ENCODE data around the gene SLBP.
"Not testable (repeated sequence)": the region's sequence is repeated elsewhere in the genome, so short reads cannot be mapped to it uniquely, and the experiment has no call there.

The SLBP gene

DNA sequence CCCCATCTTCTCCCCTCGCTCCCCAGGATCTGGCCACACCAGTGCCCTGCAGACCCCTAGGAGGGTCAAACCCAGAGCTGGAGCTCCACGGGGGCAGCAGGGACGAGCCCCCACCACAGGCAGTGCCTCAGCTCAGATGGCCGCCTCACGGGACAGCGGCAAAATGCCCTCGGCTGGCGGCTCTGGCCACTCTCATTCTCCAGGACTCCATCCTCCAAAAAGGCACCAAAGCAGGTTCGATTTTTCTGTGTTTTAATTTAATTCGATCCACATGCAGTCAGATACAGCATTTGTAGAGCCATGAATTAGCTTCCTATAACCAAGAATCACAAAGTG lies 36.3 kb downstream of the SLBP start:
- TF ChIP-seq, protein P1, sequence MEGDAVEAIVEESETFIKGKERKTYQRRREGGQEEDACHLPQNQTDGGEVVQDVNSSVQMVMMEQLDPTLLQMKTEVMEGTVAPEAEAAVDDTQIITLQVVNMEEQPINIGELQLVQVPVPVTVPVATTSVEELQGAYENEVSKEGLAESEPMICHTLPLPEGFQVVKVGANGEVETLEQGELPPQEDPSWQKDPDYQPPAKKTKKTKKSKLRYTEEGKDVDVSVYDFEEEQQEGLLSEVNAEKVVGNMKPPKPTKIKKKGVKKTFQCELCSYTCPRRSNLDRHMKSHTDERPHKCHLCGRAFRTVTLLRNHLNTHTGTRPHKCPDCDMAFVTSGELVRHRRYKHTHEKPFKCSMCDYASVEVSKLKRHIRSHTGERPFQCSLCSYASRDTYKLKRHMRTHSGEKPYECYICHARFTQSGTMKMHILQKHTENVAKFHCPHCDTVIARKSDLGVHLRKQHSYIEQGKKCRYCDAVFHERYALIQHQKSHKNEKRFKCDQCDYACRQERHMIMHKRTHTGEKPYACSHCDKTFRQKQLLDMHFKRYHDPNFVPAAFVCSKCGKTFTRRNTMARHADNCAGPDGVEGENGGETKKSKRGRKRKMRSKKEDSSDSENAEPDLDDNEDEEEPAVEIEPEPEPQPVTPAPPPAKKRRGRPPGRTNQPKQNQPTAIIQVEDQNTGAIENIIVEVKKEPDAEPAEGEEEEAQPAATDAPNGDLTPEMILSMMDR (conservative IDR thresholded peaks at IDR 0.05): no peak
- H3K27ac ChIP-seq: no peak overlapping the region

DNA sequence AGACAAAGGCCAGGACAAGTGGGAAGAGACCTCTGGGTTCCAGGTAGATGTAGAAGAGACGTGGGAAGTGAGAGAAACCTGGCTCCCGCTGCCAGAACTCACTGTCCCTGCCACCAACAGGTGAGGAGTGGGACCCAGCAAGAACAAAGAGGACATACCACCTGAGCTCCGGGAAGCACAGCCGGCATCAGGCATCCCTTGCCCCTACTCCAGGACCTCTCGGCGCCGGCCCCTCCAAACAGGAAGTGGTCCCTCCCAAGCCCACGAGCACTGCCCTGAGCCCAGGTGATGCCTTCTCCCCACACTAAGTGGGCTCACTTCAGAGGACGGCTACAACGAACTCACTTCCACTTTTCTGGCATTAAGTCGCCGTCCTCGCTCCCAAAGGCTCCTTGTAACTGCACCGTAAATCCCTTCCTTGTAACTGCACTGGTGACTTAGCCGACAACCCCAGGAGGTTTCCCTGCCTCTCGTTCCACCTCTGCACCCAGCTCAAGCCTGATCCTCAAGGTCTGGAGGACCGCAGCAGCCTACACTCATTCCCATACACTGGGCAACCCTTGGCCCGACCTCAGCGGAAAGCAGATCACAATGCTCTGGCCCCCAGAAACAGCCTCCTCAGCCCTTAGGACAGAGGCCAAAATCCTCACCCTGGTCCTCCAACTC lies 36.9 kb downstream of the SLBP start:
- TF ChIP-seq, protein P1 (conservative IDR thresholded peaks at IDR 0.05): no peak

DNA sequence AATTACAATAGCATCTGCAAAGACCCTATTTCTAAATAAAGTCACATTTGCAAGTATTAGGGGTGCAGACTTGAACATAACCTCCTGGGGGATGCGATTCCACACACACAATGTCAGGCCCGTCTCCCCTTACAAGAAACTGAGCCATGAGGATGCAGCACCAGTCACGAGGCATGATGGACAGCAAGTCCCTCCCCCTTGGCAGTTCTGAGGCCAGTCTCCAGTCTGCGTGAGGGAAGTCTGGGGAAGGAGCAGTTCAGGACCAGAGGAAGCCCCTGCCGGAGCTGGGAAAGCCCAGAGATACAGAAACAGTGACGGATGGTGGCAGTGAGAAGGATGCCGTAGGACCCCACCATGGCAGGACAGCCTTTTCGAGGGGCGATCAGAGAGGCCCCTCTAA lies 37.4 kb downstream of the SLBP start:
- TF ChIP-seq, protein P1 (conservative IDR thresholded peaks at IDR 0.05): no peak
- no peak overlapping the region for H3K27ac ChIP-seq

More for the DNA sequence above, 36.9 kb downstream of the SLBP start:
- no peak overlapping the region for H3K27ac ChIP-seq

DNA sequence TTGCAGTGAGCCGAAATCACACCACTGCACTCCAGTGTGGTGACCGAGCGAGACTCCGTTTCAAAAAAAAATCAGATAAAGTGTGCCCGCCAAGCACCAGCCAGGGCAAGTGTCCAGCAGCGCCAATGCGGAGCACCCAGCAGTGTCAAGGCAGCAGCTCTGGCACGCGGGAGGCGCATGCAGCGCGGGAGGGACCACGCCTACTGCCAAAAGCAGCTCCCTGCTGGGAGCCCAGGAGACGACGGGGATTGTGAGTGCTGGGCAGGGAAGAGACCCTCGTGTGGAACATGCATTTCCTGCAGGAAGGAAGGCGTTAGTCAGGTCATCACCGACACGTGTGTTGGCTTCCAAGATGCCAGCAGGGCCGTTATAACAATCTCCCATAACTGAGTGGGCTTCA lies 38.4 kb downstream of the SLBP start:
- TF ChIP-seq, protein P1 (conservative IDR thresholded peaks at IDR 0.05): no peak
- no peak overlapping the region for H3K27ac ChIP-seq

DNA sequence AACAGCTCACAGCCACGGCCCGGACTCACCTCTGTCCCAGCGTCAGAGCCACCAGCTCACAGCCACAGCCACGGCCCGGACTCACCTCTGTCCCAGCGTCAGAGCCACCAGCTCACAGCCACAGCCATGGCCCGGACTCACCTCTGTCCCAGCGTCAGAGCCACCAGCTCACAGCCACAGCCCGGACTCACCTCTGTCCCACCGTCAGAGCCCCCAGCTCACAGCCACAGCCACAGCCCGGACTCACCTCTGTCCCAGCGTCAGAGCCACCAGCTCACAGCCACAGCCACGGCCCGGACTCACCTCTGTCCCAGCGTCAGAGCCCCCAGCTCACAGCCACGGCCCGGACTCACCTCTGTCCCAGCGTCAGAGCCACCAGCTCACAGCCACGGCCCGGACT lies 41.1 kb downstream of the SLBP start:
- not testable (repeated sequence) for H3K27ac ChIP-seq

DNA sequence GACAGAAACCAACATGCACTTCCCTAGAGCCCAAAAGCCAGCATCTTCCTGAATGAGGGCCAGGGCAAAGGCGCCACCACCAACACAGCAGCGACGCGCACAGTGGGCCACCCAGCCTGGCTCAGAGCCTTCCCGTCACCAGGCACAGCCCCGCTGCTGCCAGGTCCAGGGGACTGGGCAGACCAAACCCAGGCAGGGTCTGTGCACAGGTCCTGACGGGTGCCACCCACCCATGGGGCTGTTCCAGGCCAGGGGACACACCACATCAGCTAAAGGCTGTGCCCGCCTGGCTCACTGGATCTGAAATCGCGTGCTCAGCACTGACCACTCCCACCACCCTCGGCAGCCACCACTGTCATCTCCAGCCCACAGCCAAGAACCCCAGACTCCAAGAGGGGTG lies 41.8 kb downstream of the SLBP start:
- H3K27ac ChIP-seq: no peak overlapping the region
- TF ChIP-seq, protein P1 (conservative IDR thresholded peaks at IDR 0.05): no peak

DNA sequence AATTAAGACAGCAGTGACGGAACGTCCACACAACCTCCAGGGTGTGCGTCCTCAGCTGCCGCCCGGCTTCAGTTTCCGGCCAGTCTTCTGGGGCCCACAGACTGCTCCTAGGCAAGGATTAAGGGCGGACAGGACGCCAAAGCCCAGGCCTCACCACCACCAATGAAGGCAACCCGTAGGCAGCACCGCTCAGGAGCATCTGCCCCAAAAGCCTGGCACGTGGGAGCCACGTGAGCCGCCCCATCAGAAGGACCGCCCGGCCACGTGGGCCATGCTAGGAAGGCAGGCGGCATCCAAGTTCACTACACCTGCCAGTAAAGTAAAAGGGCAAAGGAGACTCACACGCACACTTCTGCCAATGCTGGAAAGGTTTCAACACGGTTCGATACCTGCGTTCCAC lies 42.3 kb downstream of the SLBP start:
- TF ChIP-seq, protein P1 (conservative IDR thresholded peaks at IDR 0.05): no peak
- H3K27ac ChIP-seq: no peak overlapping the region

DNA sequence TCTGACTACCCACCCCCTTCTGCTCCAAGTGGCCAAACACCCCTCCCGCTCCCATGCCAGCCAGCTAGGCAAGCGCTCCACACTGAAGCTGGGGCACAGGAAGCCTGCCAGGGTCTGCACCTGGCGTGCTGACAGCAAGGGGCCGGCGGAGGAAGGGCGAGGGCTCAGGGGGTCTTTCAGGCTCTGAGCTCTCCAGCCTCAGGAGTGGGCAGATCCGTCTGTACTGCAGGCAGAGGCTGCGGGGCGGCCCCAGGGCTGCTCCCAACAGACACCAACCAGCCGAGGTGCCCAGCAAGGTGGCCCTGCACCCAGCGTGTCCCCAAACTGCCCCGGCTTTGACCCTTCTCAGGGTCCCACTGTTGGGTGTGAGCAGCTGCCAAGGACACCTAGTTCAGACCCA lies 42.8 kb downstream of the SLBP start:
- TF ChIP-seq, protein P1 (conservative IDR thresholded peaks at IDR 0.05): no peak
- H3K27ac ChIP-seq: no peak overlapping the region
